Adrenal gland (tissue), 5 donors: ENCODE measurements around the gene SELENOK.

Source experiments
- POLR2A ChIP-seq, 2 donors: fragments of 450-650 bp; IDR thresholded peaks; one replicate each; pipeline ENCODE4 v1.6.1; 2017; ENCODE audit warnings: antibody characterized with exemption in 2 of 2, mild to moderate bottlenecking in 2 of 2, moderate library complexity in 1 of 2
- TF ChIP-seq, protein P1 (sequence below), 6 experiments: fragments of 450-650 bp in 4 of 6; fragments of 200-600 bp in 2 of 6; sonication (generic) in 1 of 6; IDR thresholded peaks; 1 replicate in 5 of 6; 2 replicates in 1 of 6; pipeline versions ENCODE4 v1.5.1 to v1.8.0; 2016 to 2021; ENCODE audit warnings: antibody characterized with exemption in 6 of 6, mild to moderate bottlenecking in 2 of 6, moderate library complexity in 1 of 6
- donor health status: DM: no; HTN: no; CAD: no.

DNA sequence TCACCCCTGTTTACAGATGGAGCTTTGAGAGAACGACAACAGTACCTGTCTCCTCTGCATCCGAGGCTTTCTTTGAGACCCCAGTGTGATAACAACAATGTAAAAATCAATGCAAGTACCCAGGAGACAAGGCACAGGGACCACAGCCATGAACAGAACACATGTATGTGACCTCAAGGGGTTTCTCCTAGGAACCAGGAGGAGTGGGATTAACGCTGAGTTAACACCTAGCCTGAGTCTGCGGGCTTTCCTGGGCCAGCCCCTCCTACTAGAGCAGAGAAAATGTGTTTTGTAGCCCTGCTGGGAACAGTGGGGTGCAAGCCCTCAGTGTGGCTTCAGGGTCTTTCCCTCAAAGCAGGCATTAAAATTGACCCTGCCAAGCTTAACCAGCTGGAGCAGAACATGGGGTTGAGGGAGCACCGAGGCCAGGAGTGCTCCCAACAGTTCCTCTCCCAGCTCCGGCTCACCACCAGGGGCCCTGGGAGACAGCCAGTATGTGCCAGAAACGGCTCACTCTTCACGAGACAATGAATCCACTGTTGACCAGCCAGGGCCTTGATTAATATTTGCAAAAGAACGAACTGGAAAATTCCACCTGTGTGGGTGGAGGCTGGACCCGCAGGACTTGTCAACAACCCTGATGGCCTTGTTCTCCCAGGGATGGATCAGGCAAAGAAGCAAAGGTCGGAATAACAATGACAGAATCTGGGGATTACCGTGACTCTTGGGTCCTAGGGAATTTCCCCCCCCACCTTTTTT lies 49.0 kb downstream of the SELENOK start:
- TF ChIP-seq, protein P1, sequence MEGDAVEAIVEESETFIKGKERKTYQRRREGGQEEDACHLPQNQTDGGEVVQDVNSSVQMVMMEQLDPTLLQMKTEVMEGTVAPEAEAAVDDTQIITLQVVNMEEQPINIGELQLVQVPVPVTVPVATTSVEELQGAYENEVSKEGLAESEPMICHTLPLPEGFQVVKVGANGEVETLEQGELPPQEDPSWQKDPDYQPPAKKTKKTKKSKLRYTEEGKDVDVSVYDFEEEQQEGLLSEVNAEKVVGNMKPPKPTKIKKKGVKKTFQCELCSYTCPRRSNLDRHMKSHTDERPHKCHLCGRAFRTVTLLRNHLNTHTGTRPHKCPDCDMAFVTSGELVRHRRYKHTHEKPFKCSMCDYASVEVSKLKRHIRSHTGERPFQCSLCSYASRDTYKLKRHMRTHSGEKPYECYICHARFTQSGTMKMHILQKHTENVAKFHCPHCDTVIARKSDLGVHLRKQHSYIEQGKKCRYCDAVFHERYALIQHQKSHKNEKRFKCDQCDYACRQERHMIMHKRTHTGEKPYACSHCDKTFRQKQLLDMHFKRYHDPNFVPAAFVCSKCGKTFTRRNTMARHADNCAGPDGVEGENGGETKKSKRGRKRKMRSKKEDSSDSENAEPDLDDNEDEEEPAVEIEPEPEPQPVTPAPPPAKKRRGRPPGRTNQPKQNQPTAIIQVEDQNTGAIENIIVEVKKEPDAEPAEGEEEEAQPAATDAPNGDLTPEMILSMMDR (IDR thresholded peaks at IDR 0.05) = peak in 4 of 6 experiments; percentile 18 to 52 (median 36)
- no peak for TF ChIP-seq POLR2A (IDR thresholded peaks at IDR 0.05)
